C4-2B (cell line): Measurements from ENCODE around the gene TRIM47.

Experiments used
- H3K27ac ChIP-seq: fragments of 450-650 bp; 2 replicates; pipeline ENCODE4 v1.5.1; 2017
- CTCF ChIP-seq: fragments of 450-650 bp; conservative IDR thresholded peaks from 2 replicates; pipeline ENCODE4 v1.5.1; 2017; ENCODE audit warnings: mild to moderate bottlenecking
- ZFX ChIP-seq: fragments of 450-650 bp; IDR thresholded peaks from 2 replicates; pipeline ENCODE4 v1.6.1; 2017

TRIM47 gene

GRCh38 chr17:75826561-75827307, 51.6 kb downstream of the TRIM47 start:
- H3K27ac ChIP-seq, result no peak overlapping the region
- TF ChIP-seq ZFX, result no peak
- TF ChIP-seq CTCF, result no peak

GRCh38 chr17:75825748-75826370, 52.5 kb downstream of the TRIM47 start:
- TF ChIP-seq ZFX, result no peak
- no peak overlapping the region for H3K27ac ChIP-seq

- H3K27ac ChIP-seq, result no peak overlapping the region
- TF ChIP-seq ZFX (no peak), CTCF (no peak)
Observed at GRCh38 chr17:75825149-75825552, 53.2 kb downstream of the TRIM47 start.

- H3K27ac ChIP-seq, result no peak overlapping the region
- TF ChIP-seq ZFX, result no peak
- TF ChIP-seq CTCF, result no peak
Observed at GRCh38 chr17:75824666-75825065, 53.7 kb downstream of the TRIM47 start.
